HCT116 (cell line): ENCODE data around the gene LSP1. TPM values are rescaled to one million over a fixed set of nuclear protein-coding genes. Genes with fewer than 3 reads are reported as not detected.

Source experiments
- ATAC-seq: fragments of 200-7000 bp; cut with Tn5 transposase; 2 replicates; pipeline ENCODE4 v1.9.1; 2020; ENCODE audit warnings: mild to moderate bottlenecking, moderate library complexity
- BruUV-seq: library from RNA; stranded (reverse); fragments of 400-500 nt; replicated peaks from 2 replicates; lab custom pipeline; 2021; lab: Mats Ljungman, UMichigan
- CTCF ChIA-PET: fragments of 300-600 bp; sonication (Branson Sonifier 250); formaldehyde crosslinking; loops from one replicate; lab custom pipeline; 2021; ENCODE audit warnings: antibody characterized with exemption; lab: Charles Lee
- POLR2A ChIA-PET: fragments of 300-600, 350-600 bp; sonication (Branson Sonifier 250); formaldehyde crosslinking; loops from one replicate; lab custom pipeline; 2021; ENCODE audit warnings: antibody characterized with exemption; lab: Charles Lee
- RAD21 ChIA-PET, 2 experiments: fragments of 300-600 bp; sonication (Branson Sonifier 250); formaldehyde crosslinking; loops; one replicate each; lab custom pipeline; 2023; ENCODE audit warnings: low total read pairs in 2 of 2; ENCODE audit not compliant: uncharacterized antibody in 2 of 2, unreplicated experiment in 2 of 2, low non-redundant PET in 1 of 2; lab: Charles Lee
- DNase-seq: peaks from one replicate; pipeline ENCODE4 v3.0.0-alpha.2; 2010; ENCODE audit warnings: low read depth, low spot score
- H2AFZ ChIP-seq: fragments of 200-600 bp; shearing (Covaris generic), sonication (generic); 2 replicates; pipeline ENCODE4 v1.6.1; 2017; ENCODE audit warnings: low read depth, mixed run types, mixed read lengths, antibody characterized with exemption, low read length; ENCODE audit not compliant: poor library complexity, severe bottlenecking
- H3K27ac ChIP-seq: 2 replicates; pipeline ENCODE4 v1.5.1; 2012; ENCODE audit warnings: low read depth, low read length
- H3K27me3 ChIP-seq: fragments of 200-600 bp; sonication (generic); 2 replicates; pipeline ENCODE4 v1.6.1; 2016; ENCODE audit warnings: mixed run types, low read length, mixed read lengths; ENCODE audit not compliant: insufficient read depth
- H3K36me3 ChIP-seq, 2 experiments: fragments of 200-500 bp in 1 of 2; fragments of 200-600 bp in 1 of 2; sonication (Bioruptor generic) in 1 of 2; sonication (generic) in 1 of 2; 2 replicates each; pipeline versions ENCODE4 v1.5.1 to v1.6.1; 2014 to 2016; ENCODE audit warnings: low read length in 2 of 2, inconsistent platforms in 1 of 2, mixed read lengths in 1 of 2, mixed run types in 1 of 2; ENCODE audit not compliant: insufficient read depth in 2 of 2, control insufficient read depth in 1 of 2
- H3K4me1 ChIP-seq, 2 experiments: fragments of 200-600 bp in 1 of 2; sonication (generic) in 1 of 2; 2 replicates each; pipeline versions ENCODE4 v1.5.1 to v1.6.1; 2012 to 2017; ENCODE audit warnings: low read length in 2 of 2, inconsistent platforms in 1 of 2, mild to moderate bottlenecking in 1 of 2, mixed read lengths in 1 of 2, mixed run types in 1 of 2, moderate library complexity in 1 of 2; ENCODE audit not compliant: insufficient read depth in 2 of 2, control insufficient read depth in 1 of 2
- H3K4me2 ChIP-seq: fragments of 200-600 bp; sonication (generic); 2 replicates; pipeline ENCODE4 v1.6.1; 2017; ENCODE audit warnings: mixed run types, low read length, mixed read lengths
- H3K4me3 ChIP-seq, 2 experiments: fragments of 200-600 bp in 1 of 2; sonication (generic) in 1 of 2; replicated peaks in 1 of 2; 2 replicates each; pipeline ENCODE4 v1.5.1; 2011 to 2016; ENCODE audit warnings: low read length in 2 of 2, control low read depth in 1 of 2, low read depth in 1 of 2, mild to moderate bottlenecking in 1 of 2, mixed read lengths in 1 of 2, mixed run types in 1 of 2
- H3K79me2 ChIP-seq: fragments of 200-600 bp; sonication (generic); 2 replicates; pipeline ENCODE4 v1.6.1; 2017; ENCODE audit warnings: mild to moderate bottlenecking, mixed run types, low read length, moderate library complexity, mixed read lengths; ENCODE audit not compliant: insufficient read depth
- H3K9ac ChIP-seq: fragments of 200-600 bp; sonication (generic); 2 replicates; pipeline ENCODE4 v1.6.1; 2016; ENCODE audit warnings: low read length, mixed read lengths
- H3K9me2 ChIP-seq: fragments of 200-600 bp; sonication (generic), shearing (Covaris generic); 2 replicates; pipeline ENCODE4 v1.6.1; 2017; ENCODE audit warnings: mixed run types, mild to moderate bottlenecking, moderate library complexity; ENCODE audit not compliant: insufficient read depth
- H3K9me3 ChIP-seq, 2 experiments: fragments of 200-500 bp in 1 of 2; fragments of 200-600 bp in 1 of 2; sonication (Bioruptor generic) in 1 of 2; sonication (generic) in 1 of 2; 2 replicates each; pipeline ENCODE4 v1.6.1; 2014 to 2017; ENCODE audit warnings: low read length in 2 of 2, mixed read lengths in 2 of 2, inconsistent platforms in 1 of 2, low read depth in 1 of 2, mild to moderate bottlenecking in 1 of 2, mixed run types in 1 of 2, moderate library complexity in 1 of 2; ENCODE audit not compliant: control insufficient read depth in 1 of 2, insufficient read depth in 1 of 2
- H4K20me1 ChIP-seq: fragments of 200-600 bp; sonication (generic), shearing (Covaris generic); 2 replicates; pipeline ENCODE4 v1.6.1; 2017; ENCODE audit warnings: mixed run types, mild to moderate bottlenecking, moderate library complexity; ENCODE audit not compliant: insufficient read depth
- EGR1 ChIP-seq: IDR thresholded peaks from 2 replicates; pipeline ENCODE4 v1.6.1; 2012; ENCODE audit warnings: low read depth
- EZH2 ChIP-seq: fragments of 200-600 bp; sonication (generic); IDR thresholded peaks from 2 replicates; pipeline ENCODE4 v1.6.1; 2017; ENCODE audit warnings: antibody characterized with exemption, mixed run types
- JUND ChIP-seq: IDR thresholded peaks from 2 replicates; pipeline ENCODE4 v1.6.1; 2012
- POLR2AphosphoS5 ChIP-seq: IDR thresholded peaks from 2 replicates; pipeline ENCODE4 v1.6.1; 2011; ENCODE audit warnings: mild to moderate bottlenecking, low read depth, low read length, moderate library complexity
- RAD21 ChIP-seq: IDR thresholded peaks from 2 replicates; pipeline ENCODE4 v1.6.1; 2012; ENCODE audit warnings: low read depth, mild to moderate bottlenecking
- ZFX ChIP-seq: fragments of 450-650 bp; IDR thresholded peaks from 2 replicates; pipeline ENCODE4 v1.6.1; 2017
- intact Hi-C: fragments of 100-400 bp; cut with micrococcal nuclease; formaldehyde crosslinking; loops from 2 replicates; pipeline ENCODE4 v1.10.0; 2022
- total RNA-seq: library from RNA; stranded (reverse); gene quantifications from one replicate; pipeline ENCODE4 v1.2.1, GENCODE V29; 2021; ENCODE audit not compliant: unreplicated experiment
- TF ChIP-seq, protein P1 (sequence below): IDR thresholded peaks from 2 replicates; pipeline ENCODE4 v1.6.1; 2012

LSP1 gene
- total RNA-seq, 1 experiment from 2014 or later: 1.3 TPM

GRCh38 chr11:1906181-1906580 lies 53.3 kb downstream of the LSP1 start:
- H3K4me2 ChIP-seq: no peak overlapping the region
- H3K9me2 ChIP-seq: no peaks in the 10 kb centered on the region
- no peak overlapping the region for H3K4me3 ChIP-seq
- DNase-seq (no peak), ATAC-seq (no peak)
- H3K9ac ChIP-seq: no peak overlapping the region
- no TSS peak for BruUV-seq
- H3K4me1 ChIP-seq: no peaks in the 10 kb centered on the region
- no peaks in the 10 kb centered on the region for H3K27me3 ChIP-seq
- RAD21 ChIA-PET: no interaction called here
- intact Hi-C loops: no loop called here
- no peak overlapping the region for H2AFZ ChIP-seq
- H3K79me2 ChIP-seq: no peaks in the 10 kb centered on the region
- no peaks in the 10 kb centered on the region for H3K9me3 ChIP-seq
- no peaks in the 10 kb centered on the region for H3K36me3 ChIP-seq
- POLR2A ChIA-PET: no interaction called here
- TF ChIP-seq EZH2 (no peak), RAD21 (no peak), EGR1 (no peak)
- TF ChIP-seq, protein P1, sequence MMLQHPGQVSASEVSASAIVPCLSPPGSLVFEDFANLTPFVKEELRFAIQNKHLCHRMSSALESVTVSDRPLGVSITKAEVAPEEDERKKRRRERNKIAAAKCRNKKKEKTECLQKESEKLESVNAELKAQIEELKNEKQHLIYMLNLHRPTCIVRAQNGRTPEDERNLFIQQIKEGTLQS: no peak
- no peaks in the 10 kb centered on the region for H4K20me1 ChIP-seq
- CTCF ChIA-PET: no interaction called here
- H3K27ac ChIP-seq: no peak overlapping the region

DNA sequence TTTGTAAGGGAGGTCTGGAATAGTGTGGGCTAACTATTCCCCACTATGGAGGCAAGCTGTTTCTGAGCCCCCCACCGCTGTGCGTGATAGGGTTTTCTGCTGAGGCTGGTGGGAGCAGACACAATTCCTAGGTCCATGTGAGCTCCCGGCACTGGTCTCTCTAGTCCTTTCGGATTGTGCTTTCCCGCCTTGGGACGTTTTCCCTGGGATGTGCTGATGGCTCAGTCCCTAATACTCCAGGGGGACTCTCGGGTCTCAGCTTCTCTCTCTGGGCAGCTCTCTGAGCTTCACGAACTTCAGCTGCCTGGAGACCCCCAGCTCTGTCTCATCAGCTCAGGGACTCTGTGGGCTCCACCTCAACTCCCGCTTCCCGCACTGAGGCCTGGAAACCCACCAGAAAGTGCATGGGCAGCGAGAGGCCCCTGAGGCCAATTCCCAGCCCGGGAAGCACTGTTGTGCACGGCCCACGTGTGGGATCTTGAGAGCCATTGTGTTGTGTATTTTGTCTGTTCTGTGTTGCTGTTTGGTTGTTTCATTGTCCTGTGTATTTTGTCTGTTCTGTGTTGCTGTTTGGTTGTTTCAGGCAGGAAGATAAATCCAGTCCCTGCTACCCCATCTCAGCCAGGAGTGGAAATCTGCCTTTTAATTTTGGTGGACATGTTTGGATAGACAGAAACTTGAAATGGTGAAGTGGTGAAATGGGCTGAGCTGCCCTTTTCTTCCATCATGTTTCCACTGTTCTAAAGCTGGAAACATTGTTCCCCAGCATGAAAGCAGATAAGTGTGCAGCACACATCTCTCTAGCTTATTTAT lies 53.9 kb downstream of the LSP1 start:
- no peaks in the 10 kb centered on the region for H3K9me2 ChIP-seq
- H3K4me2 ChIP-seq: no peak overlapping the region
- BruUV-seq: no TSS peak
- H3K4me3 ChIP-seq: no peak overlapping the region
- ATAC-seq (no peak), DNase-seq (no peak)
- H3K36me3 ChIP-seq: no peaks in the 10 kb centered on the region
- no peak overlapping the region for H3K9ac ChIP-seq
- intact Hi-C loops: no loop called here
- ChIA-PET RAD21 (no interaction called here), CTCF (no interaction called here), POLR2A (no interaction called here)
- H2AFZ ChIP-seq: no peak overlapping the region
- H3K79me2 ChIP-seq: no peaks in the 10 kb centered on the region
- no peaks in the 10 kb centered on the region for H4K20me1 ChIP-seq
- no peaks in the 10 kb centered on the region for H3K9me3 ChIP-seq
- no peak overlapping the region for H3K27ac ChIP-seq
- TF ChIP-seq, protein P1: no peak
- TF ChIP-seq ZFX: no peak
- TF ChIP-seq EGR1: no peak
- no peak for TF ChIP-seq POLR2AphosphoS5
- TF ChIP-seq RAD21: no peak
- no peak for TF ChIP-seq JUND
- no peaks in the 10 kb centered on the region for H3K27me3 ChIP-seq
- H3K4me1 ChIP-seq: no peaks in the 10 kb centered on the region
